CD4-positive, CD25-positive, alpha-beta regulatory T cell (primary cell): ENCODE data around the gene ZNF860. TPM values are rescaled to one million over a fixed set of nuclear protein-coding genes. Genes with fewer than 3 reads are reported as not detected.

Source experiments
- ATAC-seq, 2 donors: fragments of 150-1000 bp; cut with Tn5 transposase; one replicate each; pipeline ENCODE4 v1.10.0; 2021; ENCODE audit warnings: low read depth in 2 of 2, moderate number of reproducible peaks in 2 of 2, moderate library complexity in 1 of 2
- DNase-seq, 3 donors: peaks; one replicate each; pipeline versions ENCODE4 v3.0.0 to v3.0.0-alpha.2; 2012 to 2022; ENCODE audit warnings: mixed read lengths in 1 of 3
- H3K27ac ChIP-seq: one replicate; pipeline ENCODE4 v1.7.0; 2013; ENCODE audit warnings: mild to moderate bottlenecking, low read length; ENCODE audit not compliant: insufficient read depth, poor library complexity, severe bottlenecking
- H3K27me3 ChIP-seq: one replicate; pipeline ENCODE4 v1.7.0; 2013; ENCODE audit warnings: low read length; ENCODE audit not compliant: control insufficient read depth, insufficient read depth
- H3K36me3 ChIP-seq: one replicate; pipeline ENCODE4 v1.7.0; 2013; ENCODE audit warnings: mild to moderate bottlenecking, low read length, moderate library complexity; ENCODE audit not compliant: control insufficient read depth, insufficient read depth
- H3K4me1 ChIP-seq: 2 replicates; pipeline ENCODE4 v1.7.0; 2013; ENCODE audit warnings: mild to moderate bottlenecking, low read length; ENCODE audit not compliant: insufficient read depth, control insufficient read depth, poor library complexity, severe bottlenecking
- H3K4me3 ChIP-seq: one replicate; pipeline ENCODE4 v1.7.0; 2013; ENCODE audit warnings: low read depth, mild to moderate bottlenecking, low read length, moderate library complexity
- H3K9me3 ChIP-seq, 2 experiments: 1 replicate in 1 of 2; 2 replicates in 1 of 2; pipeline ENCODE4 v1.7.0; 2013; ENCODE audit warnings: low read length in 2 of 2, mild to moderate bottlenecking in 1 of 2, moderate library complexity in 1 of 2; ENCODE audit not compliant: control insufficient read depth in 2 of 2
- H3K27ac Mint-ChIP-seq, 3 donors: one replicate each; pipeline ENCODE4 v1.8.0; 2020 to 2022; ENCODE audit warnings: mild to moderate bottlenecking in 3 of 3, mixed read lengths in 3 of 3, moderate library complexity in 2 of 3
- H3K27me3 Mint-ChIP-seq: one replicate; pipeline ENCODE4 v1.8.0; 2022; ENCODE audit warnings: mild to moderate bottlenecking, mixed read lengths
- H3K36me3 Mint-ChIP-seq: one replicate; pipeline ENCODE4 v1.8.0; 2020; ENCODE audit warnings: mixed read lengths
- H3K4me1 Mint-ChIP-seq, 4 donors: one replicate each; pipeline ENCODE4 v1.8.0; 2020 to 2022; ENCODE audit warnings: mixed read lengths in 4 of 4, mild to moderate bottlenecking in 1 of 4
- H3K4me3 Mint-ChIP-seq, 4 donors: one replicate each; pipeline ENCODE4 v1.8.0; 2020 to 2022; ENCODE audit warnings: mild to moderate bottlenecking in 4 of 4, mixed read lengths in 4 of 4, moderate library complexity in 3 of 4
- H3K9me3 Mint-ChIP-seq, 7 donors: one replicate each; pipeline ENCODE4 v1.8.0; 2020 to 2022; ENCODE audit warnings: mixed read lengths in 7 of 7, mild to moderate bottlenecking in 3 of 7, moderate library complexity in 2 of 7
- polyA plus RNA-seq, 4 donors: library from polyadenylated mRNA; unstranded; fragments of 300-500 nt; fragmentation: Illumina TruSeq; gene quantifications; one replicate each; pipeline ENCODE4 v1.2.3, GENCODE V29; 2021
- total RNA-seq: library from RNA; stranded (reverse); gene quantifications from one replicate; pipeline ENCODE4 v1.2.3, GENCODE V29; 2022

Gene ZNF860
- total and polyA plus RNA-seq, 5 donors from 2014 or later = not detected

DNA sequence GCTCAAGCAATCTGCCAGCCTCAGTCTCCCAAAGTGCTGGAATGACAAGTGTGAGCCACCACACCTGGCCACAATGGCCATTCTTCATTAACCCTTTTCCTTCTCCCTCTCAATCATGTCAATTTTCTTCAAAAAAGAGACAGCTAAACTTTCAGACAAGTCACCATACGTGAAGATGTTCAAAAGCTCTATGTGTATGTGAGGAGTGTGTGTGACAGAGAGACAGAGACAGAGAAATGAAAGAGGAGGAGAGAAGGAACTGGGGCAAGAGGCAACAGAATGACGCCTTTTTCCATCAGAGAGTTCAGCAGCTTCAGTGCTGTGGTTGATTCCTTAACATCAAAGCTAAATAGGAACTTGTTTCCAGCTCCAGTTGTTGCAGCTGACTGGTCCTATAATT, 27.9 kb upstream of the ZNF860 start:
- ATAC-seq (no peak), DNase-seq (no peak)
- H3K27me3 Mint-ChIP-seq = peaks cover 23% of the 10 kb centered on the region
- no peaks in the 10 kb centered on the region for H3K4me1 ChIP-seq
- no peak overlapping the region for H3K4me3 ChIP-seq
- peaks cover 0 to 3% (median 0%) of the 10 kb centered on the region in 4 donors for H3K4me1 Mint-ChIP-seq
- H3K27ac Mint-ChIP-seq = no peak overlapping the region
- no peaks in the 10 kb centered on the region for H3K36me3 Mint-ChIP-seq
- no peaks in the 10 kb centered on the region for H3K36me3 ChIP-seq
- peaks cover 0 to 16% (median 2%) of the 10 kb centered on the region in 7 donors for H3K9me3 Mint-ChIP-seq
- no peaks in the 10 kb centered on the region for H3K27me3 ChIP-seq
- no peak overlapping the region for H3K4me3 Mint-ChIP-seq
- H3K9me3 ChIP-seq = peaks cover 2 to 6% of the 10 kb centered on the region in 2 experiments
- no peak overlapping the region for H3K27ac ChIP-seq

DNA sequence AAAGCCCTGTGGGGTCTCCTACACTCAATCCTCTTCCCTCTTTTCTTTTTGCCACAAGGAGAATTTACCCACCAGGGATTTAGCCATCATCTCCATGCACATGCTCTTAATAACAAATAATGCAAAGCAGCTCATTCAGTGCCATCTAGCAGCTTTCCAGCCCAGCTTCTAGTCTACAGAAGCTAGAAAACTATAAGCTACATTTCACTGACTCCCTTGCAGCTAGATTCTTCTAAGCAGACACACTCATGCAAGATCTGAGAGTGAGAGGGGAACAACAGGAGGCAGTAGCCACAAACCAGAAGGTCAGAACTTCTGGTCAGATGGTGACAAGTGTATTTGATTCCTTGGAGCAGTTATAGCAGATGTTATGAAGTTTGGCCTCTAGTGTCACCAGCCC, 26.0 kb upstream of the ZNF860 start:
- H3K27me3 ChIP-seq = no peaks in the 10 kb centered on the region
- H3K36me3 Mint-ChIP-seq = no peaks in the 10 kb centered on the region
- peaks cover 0 to 16% (median 2%) of the 10 kb centered on the region in 7 donors for H3K9me3 Mint-ChIP-seq
- no peak overlapping the region for H3K27ac ChIP-seq
- peaks cover 18% of the 10 kb centered on the region for H3K27me3 Mint-ChIP-seq
- H3K9me3 ChIP-seq = peaks cover 2 to 6% of the 10 kb centered on the region in 2 experiments
- peaks cover 0 to 3% (median 1%) of the 10 kb centered on the region in 4 donors for H3K4me1 Mint-ChIP-seq
- ATAC-seq (no peak), DNase-seq (no peak)
- H3K4me1 ChIP-seq = no peaks in the 10 kb centered on the region
- H3K4me3 ChIP-seq = no peak overlapping the region
- peak overlapping the region in 1 of 4 donors; percentile 78 for H3K4me3 Mint-ChIP-seq
- no peaks in the 10 kb centered on the region for H3K36me3 ChIP-seq
- H3K27ac Mint-ChIP-seq = no peak overlapping the region

DNA sequence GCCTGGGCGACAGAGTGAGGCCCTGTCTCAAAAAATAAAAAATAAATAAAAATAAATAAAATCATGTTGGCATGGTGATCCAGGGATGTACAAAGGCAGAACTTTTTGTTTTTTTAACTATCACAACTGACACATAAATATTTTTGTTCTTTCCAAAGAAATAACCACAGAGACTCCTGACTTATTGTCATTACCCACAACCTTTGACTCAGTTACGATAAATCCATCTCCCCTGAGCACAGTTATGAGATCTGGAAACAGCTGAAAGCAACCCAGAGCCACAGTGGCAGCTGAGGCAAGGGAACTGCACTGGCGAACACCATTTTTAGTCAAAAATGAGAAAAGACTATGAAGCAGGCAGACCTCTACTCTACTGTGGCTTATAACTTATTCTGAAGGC, 24.4 kb upstream of the ZNF860 start:
- Mint-ChIP-seq H3K27me3 (peaks cover 20% of the 10 kb centered on the region), H3K4me3 (no peak overlapping the region), H3K9me3 (peaks cover 0 to 16% (median 1%) of the 10 kb centered on the region in 7 donors), H3K36me3 (no peaks in the 10 kb centered on the region), H3K27ac (no peak overlapping the region), H3K4me1 (peaks cover 0 to 3% (median 1%) of the 10 kb centered on the region in 4 donors)
- Histone ChIP-seq H3K27ac (no peak overlapping the region), H3K27me3 (no peaks in the 10 kb centered on the region), H3K4me3 (no peak overlapping the region), H3K4me1 (no peaks in the 10 kb centered on the region), H3K9me3 (peaks cover 2 to 6% of the 10 kb centered on the region in 2 experiments), H3K36me3 (no peaks in the 10 kb centered on the region)
- ATAC-seq (no peak), DNase-seq (no peak)

DNA sequence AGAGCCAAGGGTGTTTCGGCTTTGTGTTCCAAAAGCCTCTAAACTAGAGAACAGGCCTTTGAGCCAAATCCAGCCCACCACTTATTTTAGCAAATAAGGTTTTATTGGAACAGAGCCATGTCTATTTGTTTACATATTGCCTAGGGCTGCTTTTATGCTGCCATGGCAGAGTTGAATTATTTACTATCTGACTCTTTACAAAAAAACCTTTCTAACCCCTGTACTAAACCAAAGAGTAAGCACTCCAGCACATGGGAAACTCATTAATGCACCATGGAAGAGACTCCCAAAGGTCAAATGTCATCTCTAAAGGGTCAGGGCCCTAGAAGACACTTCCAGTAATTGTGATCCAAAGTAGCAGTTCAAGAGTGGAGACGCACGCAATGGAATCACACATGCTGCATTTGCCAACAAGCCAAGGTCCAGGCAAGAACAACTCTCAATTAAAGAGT, 22.8 kb upstream of the ZNF860 start:
- Mint-ChIP-seq H3K4me3 (no peak overlapping the region), H3K27ac (no peak overlapping the region), H3K27me3 (peaks cover 22% of the 10 kb centered on the region), H3K36me3 (no peaks in the 10 kb centered on the region), H3K4me1 (peaks cover 0 to 7% (median 3%) of the 10 kb centered on the region in 4 donors), H3K9me3 (peaks cover 0 to 16% (median 1%) of the 10 kb centered on the region in 7 donors)
- Histone ChIP-seq H3K4me3 (no peak overlapping the region), H3K27ac (no peak overlapping the region), H3K9me3 (peaks cover 2 to 6% of the 10 kb centered on the region in 2 experiments), H3K4me1 (no peaks in the 10 kb centered on the region), H3K36me3 (no peaks in the 10 kb centered on the region), H3K27me3 (no peaks in the 10 kb centered on the region)
- ATAC-seq (no peak), DNase-seq (no peak)

DNA sequence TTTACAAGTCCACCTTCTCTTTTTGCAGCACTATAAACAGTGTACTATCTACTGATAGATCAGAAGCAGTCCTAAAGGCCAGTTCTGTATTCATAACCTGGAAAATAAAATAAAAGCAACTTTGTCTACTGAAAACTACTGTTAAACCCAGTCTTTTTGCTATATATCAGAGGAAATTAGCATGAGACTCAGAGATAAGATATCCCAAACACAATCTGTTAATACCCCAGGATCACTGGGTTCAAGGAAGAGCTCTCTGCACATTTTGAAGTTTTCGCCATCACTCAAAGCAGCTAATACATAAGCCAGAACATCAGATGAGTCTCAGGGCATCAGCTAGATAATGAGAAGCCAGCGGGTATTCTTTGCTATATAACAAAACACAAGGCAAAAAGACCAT, 22.3 kb upstream of the ZNF860 start:
- H3K4me3 ChIP-seq = no peak overlapping the region
- Mint-ChIP-seq H3K36me3 (no peaks in the 10 kb centered on the region), H3K27ac (no peak overlapping the region), H3K9me3 (peaks cover 0 to 16% (median 1%) of the 10 kb centered on the region in 7 donors), H3K4me1 (peaks cover 0 to 7% (median 3%) of the 10 kb centered on the region in 4 donors), H3K4me3 (no peak overlapping the region), H3K27me3 (peaks cover 26% of the 10 kb centered on the region)
- DNase-seq = no peak
- H3K36me3 ChIP-seq = no peaks in the 10 kb centered on the region
- no peaks in the 10 kb centered on the region for H3K4me1 ChIP-seq
- ATAC-seq = no peak
- peaks cover 2 to 6% of the 10 kb centered on the region in 2 experiments for H3K9me3 ChIP-seq
- no peaks in the 10 kb centered on the region for H3K27me3 ChIP-seq
- H3K27ac ChIP-seq = no peak overlapping the region

DNA sequence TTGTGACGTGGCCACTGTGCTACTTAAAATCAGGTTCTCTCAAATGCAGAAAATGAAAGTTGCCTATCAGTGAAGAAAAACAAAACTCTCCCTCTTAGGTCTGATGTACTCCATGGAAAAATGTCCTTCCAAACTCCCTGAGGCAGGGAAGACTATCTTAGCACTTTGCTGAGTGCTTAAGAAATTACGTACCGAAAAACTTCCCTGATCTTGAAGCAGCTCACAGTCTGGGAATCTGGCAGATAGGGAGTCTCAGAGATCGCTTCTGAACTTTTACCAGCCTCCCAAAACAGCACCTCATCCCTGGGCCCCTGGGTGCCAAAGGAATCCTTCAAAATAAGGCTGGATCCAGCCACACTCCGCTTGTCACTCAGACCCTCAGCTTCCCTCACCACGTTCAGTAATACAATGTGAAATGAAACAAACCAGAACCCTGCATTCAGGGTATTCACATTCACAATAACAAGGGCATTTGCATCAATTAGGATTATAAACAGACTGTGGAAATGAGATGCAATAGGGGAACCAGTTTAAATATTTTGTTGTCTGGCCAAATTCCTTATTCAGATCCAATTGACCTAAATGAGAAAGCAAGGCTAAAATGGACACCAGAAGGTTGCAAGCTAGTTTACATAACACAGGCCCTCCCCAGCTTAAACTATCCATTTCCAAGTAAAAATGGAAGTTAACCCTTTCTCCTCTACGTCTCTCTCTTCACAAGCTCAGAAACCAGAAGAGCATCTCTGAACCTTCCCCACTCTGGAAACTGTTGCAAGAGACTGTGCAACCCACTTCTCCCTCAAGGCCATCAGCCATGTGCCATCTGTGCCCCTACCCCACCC, 21.4 kb upstream of the ZNF860 start:
- no peak overlapping the region for H3K27ac ChIP-seq
- Mint-ChIP-seq H3K27ac (peak overlapping the region in 1 of 3 donors; percentile 35), H3K4me3 (no peak overlapping the region), H3K27me3 (peaks cover 25% of the 10 kb centered on the region), H3K4me1 (peaks cover 0 to 7% (median 3%) of the 10 kb centered on the region in 4 donors), H3K36me3 (no peaks in the 10 kb centered on the region), H3K9me3 (peaks cover 0 to 8% (median 1%) of the 10 kb centered on the region in 7 donors)
- peaks cover 2 to 5% of the 10 kb centered on the region in 2 experiments for H3K9me3 ChIP-seq
- no peaks in the 10 kb centered on the region for H3K36me3 ChIP-seq
- ATAC-seq = no peak
- no peaks in the 10 kb centered on the region for H3K27me3 ChIP-seq
- DNase-seq = no peak
- no peaks in the 10 kb centered on the region for H3K4me1 ChIP-seq
- no peak overlapping the region for H3K4me3 ChIP-seq

DNA sequence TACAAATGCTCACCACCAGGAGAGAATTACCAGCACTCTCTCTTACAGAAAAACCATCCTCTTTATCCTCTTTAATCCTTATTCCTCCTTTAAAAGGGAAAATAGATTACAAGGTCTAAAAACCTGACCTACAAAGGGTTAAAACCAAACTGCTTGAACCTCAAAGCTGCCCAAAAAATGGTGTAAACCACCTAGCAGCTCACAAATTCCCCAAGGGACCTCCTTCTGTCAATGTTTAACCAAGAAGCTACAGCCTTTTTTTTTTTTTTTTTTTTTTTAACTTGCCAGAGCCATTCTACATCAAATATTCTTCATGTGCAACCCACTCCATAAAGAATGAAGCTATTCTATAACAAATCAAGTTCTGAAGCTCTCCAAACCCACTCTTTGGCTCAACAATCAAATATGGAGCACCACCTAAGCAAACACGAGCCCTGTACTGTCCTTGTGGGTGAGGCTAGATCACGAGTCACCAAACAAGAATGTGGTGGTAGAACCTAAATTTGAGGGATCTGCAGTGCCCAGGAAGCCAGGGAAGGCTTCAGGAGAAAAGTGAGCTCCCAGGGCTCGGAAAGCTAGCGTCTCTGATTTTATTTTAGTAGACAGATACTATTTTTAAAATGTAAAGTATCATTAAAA, 20.6 kb upstream of the ZNF860 start:
- ATAC-seq (no peak), DNase-seq (no peak)
- Histone ChIP-seq H3K4me1 (no peaks in the 10 kb centered on the region), H3K36me3 (no peaks in the 10 kb centered on the region), H3K4me3 (no peak overlapping the region), H3K9me3 (no peaks in the 10 kb centered on the region), H3K27ac (no peak overlapping the region), H3K27me3 (no peaks in the 10 kb centered on the region)
- no peak overlapping the region for H3K27ac Mint-ChIP-seq
- no peak overlapping the region for H3K4me3 Mint-ChIP-seq
- peaks cover 0 to 7% (median 3%) of the 10 kb centered on the region in 4 donors for H3K4me1 Mint-ChIP-seq
- peaks cover 0 to 8% (median under 1%) of the 10 kb centered on the region in 7 donors for H3K9me3 Mint-ChIP-seq
- H3K27me3 Mint-ChIP-seq = peaks cover 22% of the 10 kb centered on the region
- no peaks in the 10 kb centered on the region for H3K36me3 Mint-ChIP-seq
